GM12892 (cell line): Measurements from ENCODE around the gene MAP3K19.
A peak's percentile ranks its signal among the peaks of the same experiment; 100 is the strongest.
"Not testable (repeated sequence)": the region's sequence is repeated elsewhere in the genome, so short reads cannot be mapped to it uniquely, and the experiment has no call there.

Experiments
- DNase-seq: peaks from one replicate; pipeline ENCODE4 v3.0.0; 2011; ENCODE audit not compliant: insufficient read length
- FAIRE-seq: peaks from 2 replicates; lab custom pipeline; 2011; peaks lifted over from hg19 to GRCh38; lab: Jason Lieb, UNC
- POLR2A ChIP-seq: IDR thresholded peaks from 2 replicates; pipeline ENCODE4 v1.6.1; 2011; ENCODE audit warnings: low read depth, low read length, control low read depth
- POLR2AphosphoS5 ChIP-seq: IDR thresholded peaks from 2 replicates; pipeline ENCODE4 v1.6.1; 2011; ENCODE audit warnings: low read depth, low read length, control low read depth
- TAF1 ChIP-seq: IDR thresholded peaks from 2 replicates; pipeline ENCODE4 v1.6.1; 2011; ENCODE audit warnings: low read depth, mild to moderate bottlenecking, control low read depth, low read length, borderline replicate concordance

Gene MAP3K19

GRCh38 chr2:134973241-134974138 is 73.8 kb downstream of the MAP3K19 start:
- no peak for FAIRE-seq
- no peak for DNase-seq
- no peak for TF ChIP-seq TAF1
- no peak for TF ChIP-seq POLR2A
- TF ChIP-seq POLR2AphosphoS5, result no peak

- DNase-seq, FAIRE-seq: not testable (repeated sequence)
Observed at GRCh38 chr2:134967166-134967565, 80.1 kb downstream of the MAP3K19 start.

GRCh38 chr2:134957477-134957876 is 89.8 kb downstream of the MAP3K19 start:
- FAIRE-seq (no peak), DNase-seq (no peak)
- TF ChIP-seq TAF1 (no peak), POLR2A (no peak), POLR2AphosphoS5 (no peak)

GRCh38 chr2:134955744-134956143 is 91.5 kb downstream of the MAP3K19 start:
- DNase-seq, result no peak
- FAIRE-seq, result no peak
- TF ChIP-seq TAF1 (no peak), POLR2A (no peak), POLR2AphosphoS5 (no peak)

GRCh38 chr2:134954065-134954464 is 93.2 kb downstream of the MAP3K19 start:
- DNase-seq (no peak), FAIRE-seq (no peak)
- no peak for TF ChIP-seq TAF1

- TF ChIP-seq TAF1 (no peak), POLR2A (no peak), POLR2AphosphoS5 (no peak)
- DNase-seq (no peak), FAIRE-seq (no peak)
Observed at GRCh38 chr2:134952608-134953007, 94.6 kb downstream of the MAP3K19 start.

- FAIRE-seq (no peak), DNase-seq (no peak)
- TF ChIP-seq TAF1, result no peak
- no peak for TF ChIP-seq POLR2AphosphoS5
- TF ChIP-seq POLR2A, result no peak
Observed at GRCh38 chr2:134950886-134951285, 96.4 kb downstream of the MAP3K19 start.

GRCh38 chr2:134949981-134950708 is 97.1 kb downstream of the MAP3K19 start:
- no peak for DNase-seq
- TF ChIP-seq POLR2A (no peak), POLR2AphosphoS5 (no peak), TAF1 (no peak)
- peak; percentile 80 for FAIRE-seq

- no peak for DNase-seq
- no peak for FAIRE-seq
- TF ChIP-seq POLR2A (no peak), POLR2AphosphoS5 (no peak), TAF1 (no peak)
Observed at GRCh38 chr2:134946073-134946472, 101.2 kb downstream of the MAP3K19 start.

GRCh38 chr2:134944975-134945374 is 102.3 kb downstream of the MAP3K19 start:
- TF ChIP-seq POLR2AphosphoS5 (no peak), POLR2A (no peak), TAF1 (no peak)
- DNase-seq (no peak), FAIRE-seq (no peak)

- peak; percentile 76 for FAIRE-seq
- no peak for DNase-seq
- no peak for TF ChIP-seq POLR2AphosphoS5
- TF ChIP-seq POLR2A, result no peak
- no peak for TF ChIP-seq TAF1
Observed at GRCh38 chr2:134943540-134943939, 103.7 kb downstream of the MAP3K19 start.

GRCh38 chr2:134936691-134937090 is 110.6 kb downstream of the MAP3K19 start:
- FAIRE-seq, result no peak
- DNase-seq, result no peak
- TF ChIP-seq POLR2AphosphoS5 (no peak), TAF1 (no peak), POLR2A (no peak)
